IMR-90 (cell line): ENCODE results near the gene FNDC3A. TPM values are rescaled to one million over a fixed set of nuclear protein-coding genes. Genes with fewer than 3 reads are reported as not detected.

ENCODE experiments used
- ATAC-seq: fragments of 200-7000 bp; cut with Tn5 transposase; 2 replicates; pipeline ENCODE4 v1.9.1; 2020; ENCODE audit warnings: low read depth, mild to moderate bottlenecking, moderate library complexity
- BruUV-seq: library from RNA; stranded (reverse); fragments of 400-500 nt; replicated peaks from 2 replicates; lab custom pipeline; 2021; lab: Mats Ljungman, UMichigan
- CTCF ChIA-PET: fragments of 300-600 bp; formaldehyde crosslinking; extraction: SDS; loops from one replicate; lab custom pipeline; 2021; ENCODE audit warnings: antibody characterized with exemption; lab: Yijun Ruan, JAX
- POLR2A ChIA-PET: fragments of 300-600 bp; sonication (Branson Sonifier 250); formaldehyde crosslinking; loops from one replicate; lab custom pipeline; 2022; ENCODE audit warnings: antibody characterized with exemption; ENCODE audit not compliant: unreplicated experiment; lab: Charles Lee
- DNase-seq: peaks from one replicate; pipeline ENCODE4 v3.0.0; 2013
- H2AFZ ChIP-seq: replicated peaks from 2 replicates; pipeline ENCODE3; 2013; ENCODE audit warnings: low read length, mild to moderate bottlenecking; ENCODE audit not compliant: poor library complexity
- H2AK5ac ChIP-seq: 2 replicates; pipeline ENCODE4 v1.6.1; 2013; ENCODE audit warnings: low read depth, low read length, inconsistent platforms
- H2AK9ac ChIP-seq: replicated peaks from 2 replicates; pipeline ENCODE3; 2013; ENCODE audit warnings: mild to moderate bottlenecking, low read depth, low read length, moderate library complexity; ENCODE audit not compliant: poor library complexity
- H2BK120ac ChIP-seq: 2 replicates; pipeline ENCODE4 v1.6.1; 2013; ENCODE audit warnings: low read depth, low read length, inconsistent platforms
- H2BK15ac ChIP-seq: 3 replicates; pipeline ENCODE4 v1.6.1; 2013; ENCODE audit warnings: low read depth, low read length, inconsistent platforms
- H2BK20ac ChIP-seq: 2 replicates; pipeline ENCODE4 v1.6.1; 2013; ENCODE audit warnings: low read depth, mild to moderate bottlenecking, inconsistent platforms, low read length, moderate library complexity
- H2BK5ac ChIP-seq: 2 replicates; pipeline ENCODE4 v1.6.1; 2013; ENCODE audit warnings: mild to moderate bottlenecking, low read depth, low read length, inconsistent platforms; ENCODE audit not compliant: poor library complexity, severe bottlenecking
- H3K14ac ChIP-seq: replicated peaks from 2 replicates; pipeline ENCODE4 v1.6.1; 2013; ENCODE audit warnings: low read depth, low read length, inconsistent platforms
- H3K18ac ChIP-seq: 2 replicates; pipeline ENCODE4 v1.6.1; 2013; ENCODE audit warnings: low read depth, low read length, control low read depth
- H3K23ac ChIP-seq: 2 replicates; pipeline ENCODE4 v1.6.1; 2013; ENCODE audit warnings: low read depth, low read length, inconsistent platforms
- H3K27ac ChIP-seq: 2 replicates; pipeline ENCODE4 v1.5.1; 2013; ENCODE audit warnings: mild to moderate bottlenecking, control low read depth, low read length; ENCODE audit not compliant: insufficient read depth
- H3K27me3 ChIP-seq: 2 replicates; pipeline ENCODE4 v1.6.1; 2013; ENCODE audit warnings: low read length; ENCODE audit not compliant: control insufficient read depth, insufficient read depth
- H3K36me3 ChIP-seq: 2 replicates; pipeline ENCODE4 v1.6.1; 2013; ENCODE audit warnings: low read length, mixed read lengths; ENCODE audit not compliant: control insufficient read depth, insufficient read depth
- H3K4ac ChIP-seq: 2 replicates; pipeline ENCODE4 v1.6.1; 2013; ENCODE audit warnings: low read depth, low read length, inconsistent platforms
- H3K4me1 ChIP-seq: 2 replicates; pipeline ENCODE4 v1.6.1; 2013; ENCODE audit warnings: low read length, mixed read lengths; ENCODE audit not compliant: control insufficient read depth, insufficient read depth
- H3K4me2 ChIP-seq: 2 replicates; pipeline ENCODE4 v1.6.1; 2013; ENCODE audit warnings: low read depth, mild to moderate bottlenecking, control low read depth, low read length, moderate library complexity
- H3K4me3 ChIP-seq: 2 replicates; pipeline ENCODE4 v1.5.1; 2013; ENCODE audit warnings: low read depth, mild to moderate bottlenecking, control low read depth, low read length, moderate library complexity; ENCODE audit not compliant: insufficient read depth
- H3K56ac ChIP-seq: 2 replicates; pipeline ENCODE4 v1.6.1; 2013; ENCODE audit warnings: low read length, inconsistent platforms; ENCODE audit not compliant: insufficient read depth; ENCODE audit errors: extremely low read depth
- H3K79me1 ChIP-seq, 2 experiments: 2 replicates each; pipeline ENCODE4 v1.6.1; 2013; ENCODE audit warnings: low read length in 2 of 2, inconsistent platforms in 1 of 2, low read depth in 1 of 2
- H3K9ac ChIP-seq: 2 replicates; pipeline ENCODE4 v1.6.1; 2013; ENCODE audit warnings: low read depth, low read length, control low read depth
- H3K9me1 ChIP-seq: 2 replicates; pipeline ENCODE4 v1.6.1; 2013; ENCODE audit warnings: low read length, inconsistent platforms; ENCODE audit not compliant: insufficient read depth
- H3K9me3 ChIP-seq: 2 replicates; pipeline ENCODE4 v1.6.1; 2013; ENCODE audit warnings: low read length; ENCODE audit not compliant: control insufficient read depth, insufficient read depth
- H4K20me1 ChIP-seq: 2 replicates; pipeline ENCODE4 v1.6.1; 2013; ENCODE audit warnings: low read length, inconsistent platforms; ENCODE audit not compliant: insufficient read depth
- H4K5ac ChIP-seq: 2 replicates; pipeline ENCODE4 v1.6.1; 2013; ENCODE audit warnings: mild to moderate bottlenecking, low read depth, low read length, control low read depth
- H4K8ac ChIP-seq, 2 experiments: 2 replicates each; pipeline ENCODE4 v1.6.1; 2013; ENCODE audit warnings: low read depth in 2 of 2, low read length in 2 of 2, control low read depth in 1 of 2, inconsistent platforms in 1 of 2
- H4K91ac ChIP-seq: 2 replicates; pipeline ENCODE4 v1.6.1; 2013; ENCODE audit warnings: low read depth, low read length, inconsistent platforms; ENCODE audit not compliant: insufficient read depth
- BHLHE40 ChIP-seq: fragments of 150-350 bp; IDR thresholded peaks from 2 replicates; pipeline ENCODE4 v1.6.1; 2016; ENCODE audit warnings: mild to moderate bottlenecking, low read depth, low read length
- CEBPB ChIP-seq: IDR thresholded peaks from 2 replicates; pipeline ENCODE4 v1.6.1; 2012; ENCODE audit warnings: low read depth, low read length, improper control_type of control experiment
- CHD1 ChIP-seq: IDR thresholded peaks from 2 replicates; pipeline ENCODE4 v1.6.1; 2012; ENCODE audit warnings: low read depth, low read length, improper control_type of control experiment
- CTCF ChIP-seq: conservative IDR thresholded peaks from 2 replicates; pipeline ENCODE4 v1.5.1; 2012; ENCODE audit warnings: mild to moderate bottlenecking, low read depth, low read length, improper control_type of control experiment
- ELK1 ChIP-seq: fragments of 150-350 bp; IDR thresholded peaks from 2 replicates; pipeline ENCODE4 v1.6.1; 2016; ENCODE audit warnings: low read depth, mild to moderate bottlenecking, low read length, moderate library complexity, borderline replicate concordance
- MAFK ChIP-seq: IDR thresholded peaks from 2 replicates; pipeline ENCODE4 v1.6.1; 2012; ENCODE audit warnings: low read depth, low read length, improper control_type of control experiment
- MAZ ChIP-seq: IDR thresholded peaks from 2 replicates; pipeline ENCODE4 v1.6.1; 2012; ENCODE audit warnings: low read depth, mild to moderate bottlenecking, low read length, improper control_type of control experiment, moderate library complexity, borderline replicate concordance
- MXI1 ChIP-seq: IDR thresholded peaks from 2 replicates; pipeline ENCODE4 v1.6.1; 2012; ENCODE audit warnings: low read depth, mild to moderate bottlenecking, low read length, moderate library complexity, borderline replicate concordance
- NFE2L2 ChIP-seq: fragments of 150-350 bp; IDR thresholded peaks from 2 replicates; pipeline ENCODE4 v1.6.1; 2016; ENCODE audit warnings: low read depth, mild to moderate bottlenecking, low read length
- POLR2A ChIP-seq: IDR thresholded peaks from 2 replicates; pipeline ENCODE4 v1.6.1; 2012; ENCODE audit warnings: mild to moderate bottlenecking, low read depth, low read length
- RCOR1 ChIP-seq: IDR thresholded peaks from 2 replicates; pipeline ENCODE4 v1.6.1; 2012; ENCODE audit warnings: mild to moderate bottlenecking, low read length, improper control_type of control experiment; ENCODE audit not compliant: insufficient replicate concordance
- SMC3 ChIP-seq: fragments of 150-350 bp; IDR thresholded peaks from 2 replicates; pipeline ENCODE4 v1.6.1; 2016; ENCODE audit warnings: low read depth, mild to moderate bottlenecking, antibody characterized with exemption, low read length, moderate library complexity
- USF2 ChIP-seq: fragments of 150-350 bp; IDR thresholded peaks from 2 replicates; pipeline ENCODE4 v1.6.1; 2017; ENCODE audit warnings: mild to moderate bottlenecking, antibody characterized with exemption, low read length, low read depth
- WGBS, 2 experiments: methylation state at CpG; one replicate each; pipeline versions ENCODE4 v1.1.5 to v1.1.7; 2013; ENCODE audit warnings: missing lambda C conversion rate in 2 of 2; ENCODE audit not compliant: insufficient read length in 1 of 2; ENCODE audit errors: extremely low coverage in 2 of 2; 5-methylcytosine and 5-hydroxymethylcytosine counted together
- dilution Hi-C: fragments of 300-500 bp; cut with HindIII; formaldehyde crosslinking; loops from one replicate; pipeline ENCODE4 v1.14.3; 2018; ENCODE audit warnings: low sequenced_read_pairs; ENCODE audit not compliant: unreplicated experiment
- in situ Hi-C: fragments of 300-500 bp; cut with MboI; formaldehyde crosslinking; loops from 3 replicates; pipeline ENCODE4 v1.14.3; 2019; ENCODE audit warnings: low sequenced_read_pairs, inconsistent platforms, mixed read lengths
- intact Hi-C: fragments of 100-400 bp; cut with micrococcal nuclease; formaldehyde crosslinking; loops from 2 replicates; pipeline ENCODE4 v1.10.0; 2022
- polyA plus RNA-seq, 3 experiments: library from polyadenylated mRNA; depleted of rRNA; stranded (reverse); fragments of >200 nt; gene quantifications; 2 replicates each; pipeline ENCODE4 v1.2.3, GENCODE V29; 2012; ENCODE audit warnings: low replicate concordance in 1 of 3
- total RNA-seq: library from RNA; depleted of rRNA; stranded (reverse); fragments of >200 nt; gene quantifications from 2 replicates; pipeline ENCODE4 v1.2.3, GENCODE V29; 2012

Gene FNDC3A
- total and polyA plus RNA-seq, 2 of the 4 experiments (the other 2 are of a cell fraction): 29.2 to 60.4 TPM

- peaks cover 20% of the 10 kb centered on the region for H3K36me3 ChIP-seq
Observed at GRCh38 chr13:49210669-49211068, 235.0 kb downstream of the FNDC3A start.

More at GRCh38 chr13:49210669-49211068, 235.0 kb downstream of the FNDC3A start:
- no peaks in the 10 kb centered on the region for H4K20me1 ChIP-seq
- H3K27me3 ChIP-seq: no peaks in the 10 kb centered on the region
- no TSS peak for BruUV-seq
- H3K4me1 ChIP-seq: no peaks in the 10 kb centered on the region
- H3K14ac ChIP-seq: no peak overlapping the region
- ATAC-seq (no peak), DNase-seq (no peak)
- no peak for TF ChIP-seq NFE2L2
- no peak for TF ChIP-seq MAFK
- TF ChIP-seq USF2: no peak
- no peak for TF ChIP-seq MAZ
- no peak for TF ChIP-seq POLR2A
- no peak for TF ChIP-seq CHD1
- no peak for TF ChIP-seq ELK1
- TF ChIP-seq CTCF: no peak
- TF ChIP-seq CEBPB: no peak
- no peak for TF ChIP-seq SMC3
- TF ChIP-seq RCOR1: no peak
- no peak for TF ChIP-seq MXI1
- TF ChIP-seq BHLHE40: no peak
- WGBS, 2 experiments: 100% methylated on average over 4 of the region's 5 CpGs; no CpG with 5 or more reads in 1 of the 2 experiments
- no peak overlapping the region for H4K8ac ChIP-seq
- no peak overlapping the region for H2AK9ac ChIP-seq
- H3K4ac ChIP-seq: no peak overlapping the region
- H2BK20ac ChIP-seq: no peak overlapping the region
- H2BK120ac ChIP-seq: no peak overlapping the region
- H2AFZ ChIP-seq: no peak overlapping the region
- no peak overlapping the region for H3K27ac ChIP-seq
- CTCF ChIA-PET: interaction anchor here (0.7 to 1.0 kb wide), 2 partner anchors 13 to 381 kb away, joined by 3 read pairs; no protein-coding TSS in a partner anchor
- H3K4me2 ChIP-seq: no peak overlapping the region
- no peak overlapping the region for H3K9ac ChIP-seq
- POLR2A ChIA-PET: no interaction called here
- in situ Hi-C loops: no loop called here
- no peak overlapping the region for H2BK15ac ChIP-seq
- no peak overlapping the region for H3K56ac ChIP-seq
- H4K91ac ChIP-seq: no peak overlapping the region
- no peak overlapping the region for H3K23ac ChIP-seq
- H3K9me3 ChIP-seq: no peaks in the 10 kb centered on the region
- H2AK5ac ChIP-seq: no peak overlapping the region
- no peaks in the 10 kb centered on the region for H3K79me1 ChIP-seq
- no peak overlapping the region for H2BK5ac ChIP-seq
- no peak overlapping the region for H3K4me3 ChIP-seq
- H3K18ac ChIP-seq: no peak overlapping the region
- H4K5ac ChIP-seq: no peak overlapping the region
- no peaks in the 10 kb centered on the region for H3K9me1 ChIP-seq
- intact Hi-C loops: no loop called here
- dilution Hi-C loops: no loop called here
